ENCODE results near the gene HYKK. TPM values are rescaled to one million over a fixed set of nuclear protein-coding genes. Genes with fewer than 3 reads are reported as not detected.

Gene HYKK
- total RNA-seq, 1 experiment from 2014 or later = not detected

DNA sequence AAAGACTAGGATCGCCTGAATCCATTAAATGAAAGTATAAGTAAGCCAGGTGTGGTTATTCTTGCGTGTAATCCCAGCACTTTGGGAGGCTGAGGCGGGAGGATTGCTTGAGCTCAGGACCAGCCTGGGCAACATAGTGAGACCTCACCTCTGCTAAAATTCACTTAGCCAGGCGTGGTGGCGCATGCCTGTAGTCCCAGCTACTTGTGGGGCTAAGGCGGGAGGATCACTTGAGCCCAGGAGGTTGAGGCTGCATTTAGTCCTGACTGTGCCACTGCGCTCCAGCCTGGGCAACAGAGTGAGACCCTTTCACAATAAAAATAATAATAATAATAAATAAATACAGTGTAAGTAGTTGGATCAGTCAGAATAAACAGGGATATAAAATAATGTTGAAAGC is 25.5 kb upstream of the HYKK start:
- Histone ChIP-seq H3K4me1 (ENCODE audit: insufficient read depth, low read length, poor library complexity, severe bottlenecking) (no peaks in the 10 kb centered on the region), H3K27ac (ENCODE audit: low read depth, low read length, poor library complexity, severe bottlenecking) (no peak overlapping the region), H3K27me3 (replicated peaks; ENCODE audit: insufficient read depth, low read depth, low read length, poor library complexity) (no peaks in the 10 kb centered on the region), H3K4me3 (ENCODE audit: low read depth, low read length, poor library complexity, severe bottlenecking) (no peak overlapping the region), H3K36me3 (ENCODE audit: insufficient read depth, low read length, poor library complexity, severe bottlenecking) (peaks cover 55% of the 10 kb centered on the region), H3K9me3 (ENCODE audit: low read depth, low read length, poor library complexity, severe bottlenecking) (no peaks in the 10 kb centered on the region)
- TF ChIP-seq, protein P1, sequence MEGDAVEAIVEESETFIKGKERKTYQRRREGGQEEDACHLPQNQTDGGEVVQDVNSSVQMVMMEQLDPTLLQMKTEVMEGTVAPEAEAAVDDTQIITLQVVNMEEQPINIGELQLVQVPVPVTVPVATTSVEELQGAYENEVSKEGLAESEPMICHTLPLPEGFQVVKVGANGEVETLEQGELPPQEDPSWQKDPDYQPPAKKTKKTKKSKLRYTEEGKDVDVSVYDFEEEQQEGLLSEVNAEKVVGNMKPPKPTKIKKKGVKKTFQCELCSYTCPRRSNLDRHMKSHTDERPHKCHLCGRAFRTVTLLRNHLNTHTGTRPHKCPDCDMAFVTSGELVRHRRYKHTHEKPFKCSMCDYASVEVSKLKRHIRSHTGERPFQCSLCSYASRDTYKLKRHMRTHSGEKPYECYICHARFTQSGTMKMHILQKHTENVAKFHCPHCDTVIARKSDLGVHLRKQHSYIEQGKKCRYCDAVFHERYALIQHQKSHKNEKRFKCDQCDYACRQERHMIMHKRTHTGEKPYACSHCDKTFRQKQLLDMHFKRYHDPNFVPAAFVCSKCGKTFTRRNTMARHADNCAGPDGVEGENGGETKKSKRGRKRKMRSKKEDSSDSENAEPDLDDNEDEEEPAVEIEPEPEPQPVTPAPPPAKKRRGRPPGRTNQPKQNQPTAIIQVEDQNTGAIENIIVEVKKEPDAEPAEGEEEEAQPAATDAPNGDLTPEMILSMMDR (conservative IDR thresholded peaks at IDR 0.05; ENCODE audit: low read depth, low read length) = no peak
- CTCF ChIA-PET = no interaction called here
- intact Hi-C loops (cut with micrococcal nuclease; ENCODE audit: unreplicated experiment) = loop anchor here (2.0 kb wide), 1 partner anchor 173 kb away; no protein-coding TSS in a partner anchor
- POLR2A ChIA-PET (ENCODE audit: low non-redundant PET) = no interaction called here
- DNase-seq (ENCODE audit: low spot score) = no peak
- BruUV-seq (replicated peaks) = no TSS peak

DNA sequence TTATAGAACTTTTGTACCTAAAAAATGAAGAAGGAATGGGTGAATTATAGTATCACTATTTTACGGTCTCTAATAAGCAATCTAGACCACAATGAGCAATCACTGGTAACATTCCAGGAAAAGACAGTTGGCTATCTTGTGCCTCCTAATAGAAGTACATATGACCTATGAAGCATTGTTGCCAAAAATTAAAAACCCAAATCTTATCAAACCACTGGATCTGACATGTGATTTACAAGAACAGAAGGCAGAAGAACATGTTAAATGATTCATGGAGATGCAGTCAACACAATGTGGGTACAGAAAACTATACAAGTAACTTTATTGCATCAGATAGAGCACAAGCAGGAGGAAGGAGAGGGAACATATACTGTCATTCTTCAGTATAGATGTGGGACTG is 14.5 kb upstream of the HYKK start:
- intact Hi-C loops (cut with micrococcal nuclease; ENCODE audit: unreplicated experiment) = no loop called here
- Histone ChIP-seq H3K27ac (ENCODE audit: low read depth, low read length, poor library complexity, severe bottlenecking) (no peak overlapping the region), H3K27me3 (replicated peaks; ENCODE audit: insufficient read depth, low read depth, low read length, poor library complexity) (no peaks in the 10 kb centered on the region), H3K4me3 (ENCODE audit: low read depth, low read length, poor library complexity, severe bottlenecking) (no peak overlapping the region), H3K4me1 (ENCODE audit: insufficient read depth, low read length, poor library complexity, severe bottlenecking) (peaks cover 4% of the 10 kb centered on the region), H3K9me3 (ENCODE audit: low read depth, low read length, poor library complexity, severe bottlenecking) (no peaks in the 10 kb centered on the region), H3K36me3 (ENCODE audit: insufficient read depth, low read length, poor library complexity, severe bottlenecking) (peaks cover 90% of the 10 kb centered on the region)
- ChIA-PET CTCF (no interaction called here), POLR2A (ENCODE audit: low non-redundant PET) (no interaction called here)
- no peak for TF ChIP-seq EZH2 (IDR thresholded peaks at IDR 0.05; ENCODE audit: borderline replicate concordance, low read depth, low read length, poor library complexity, severe bottlenecking)
- TF ChIP-seq, protein P1 (conservative IDR thresholded peaks at IDR 0.05; ENCODE audit: low read depth, low read length) = no peak
- DNase-seq (ENCODE audit: low spot score) = no peak
- no TSS peak for BruUV-seq (replicated peaks)

DNA sequence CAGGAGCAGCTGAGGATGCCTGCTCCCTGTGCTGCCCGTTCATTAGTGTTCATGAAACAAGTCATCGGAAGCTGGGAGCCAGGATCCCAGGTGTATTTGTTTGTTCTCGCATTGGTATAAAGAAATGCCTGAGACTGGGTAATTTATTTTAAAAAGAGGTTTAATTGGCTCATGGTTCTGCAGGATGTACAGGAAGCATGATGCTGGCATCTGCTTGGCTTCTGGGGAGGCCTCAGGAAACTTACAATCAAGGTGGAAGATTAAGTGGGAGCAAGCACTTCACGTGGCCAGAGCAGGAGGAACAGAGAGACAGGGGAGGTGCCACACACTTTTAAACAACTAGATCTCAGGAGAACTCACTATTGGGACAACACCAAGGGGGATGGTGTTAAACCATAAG is 5.5 kb upstream of the HYKK start:
- DNase-seq (ENCODE audit: low spot score) = no peak
- Histone ChIP-seq H3K4me3 (ENCODE audit: low read depth, low read length, poor library complexity, severe bottlenecking) (no peak overlapping the region), H3K27me3 (replicated peaks; ENCODE audit: insufficient read depth, low read depth, low read length, poor library complexity) (no peaks in the 10 kb centered on the region), H3K36me3 (ENCODE audit: insufficient read depth, low read length, poor library complexity, severe bottlenecking) (peaks cover 38% of the 10 kb centered on the region), H3K9me3 (ENCODE audit: low read depth, low read length, poor library complexity, severe bottlenecking) (no peaks in the 10 kb centered on the region), H3K27ac (ENCODE audit: low read depth, low read length, poor library complexity, severe bottlenecking) (no peak overlapping the region), H3K4me1 (ENCODE audit: insufficient read depth, low read length, poor library complexity, severe bottlenecking) (no peaks in the 10 kb centered on the region)
- no TSS peak for BruUV-seq (replicated peaks)
- ChIA-PET POLR2A (ENCODE audit: low non-redundant PET) (no interaction called here), CTCF (no interaction called here)
- TF ChIP-seq, protein P1 (conservative IDR thresholded peaks at IDR 0.05; ENCODE audit: low read depth, low read length) = no peak
- TF ChIP-seq EZH2 (IDR thresholded peaks at IDR 0.05; ENCODE audit: borderline replicate concordance, low read depth, low read length, poor library complexity, severe bottlenecking) = no peak
- intact Hi-C loops (cut with micrococcal nuclease; ENCODE audit: unreplicated experiment) = no loop called here

Data from A673 (cell line).